Measurements from ENCODE around the gene NTF3.

DNA sequence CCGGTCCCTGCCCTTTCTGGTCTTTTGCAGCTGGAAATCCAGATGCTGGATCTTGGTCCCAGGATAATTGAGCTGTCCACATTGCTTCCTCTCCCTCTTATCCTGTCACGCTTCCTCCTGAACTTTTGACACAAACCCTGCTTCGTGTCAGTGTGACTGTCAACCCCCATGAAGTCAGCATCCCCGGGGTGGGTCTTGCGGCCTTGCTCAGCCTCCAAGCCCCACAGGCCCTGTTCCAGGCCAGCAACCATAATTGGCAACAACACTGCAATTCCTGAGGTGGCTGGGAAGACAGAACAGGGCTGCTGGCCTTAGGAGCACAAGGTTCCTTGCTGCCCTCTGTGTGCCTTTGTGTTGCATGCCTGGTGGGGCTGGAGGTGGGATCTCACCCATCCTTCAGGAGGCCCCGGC, 74.9 kb downstream of the NTF3 start:
- TF ChIP-seq NRF1 (IDR thresholded peaks at IDR 0.05; ENCODE audit: low read depth, low read length) (no peak), TAF1 (IDR thresholded peaks at IDR 0.05; ENCODE audit: borderline replicate concordance, low read depth, low read length) (no peak)
